K562 (cell line): ENCODE measurements around the gene INTS12. TPM values are rescaled to one million over a fixed set of nuclear protein-coding genes. Genes with fewer than 3 reads are reported as not detected.

Experiments
- ATF4 ChIP-seq: fragments of 450-650 bp; formaldehyde crosslinking; IDR thresholded peaks from 2 replicates; pipeline ENCODE4 v1.4.0; 2022; ENCODE audit warnings: mild to moderate bottlenecking, moderate library complexity
- ATF7 ChIP-seq: fragments of 450-650 bp; IDR thresholded peaks from 2 replicates; pipeline ENCODE4 v1.7.1; 2014; ENCODE audit warnings: mild to moderate bottlenecking, moderate library complexity
- CBX2 ChIP-seq: fragments of 200-600 bp; sonication (generic); IDR thresholded peaks from one replicate; pipeline ENCODE4 v1.6.1; 2012; ENCODE audit warnings: mild to moderate bottlenecking, low read length, inconsistent platforms; ENCODE audit not compliant: insufficient read depth, poor library complexity, severe bottlenecking
- CBX3 ChIP-seq, 2 experiments: IDR thresholded peaks; 1 replicate in 1 of 2; 2 replicates in 1 of 2; pipeline ENCODE4 v1.6.1; 2012; ENCODE audit warnings: inconsistent platforms in 2 of 2, low read length in 2 of 2, borderline replicate concordance in 1 of 2, control low read depth in 1 of 2
- CREB3L1 ChIP-seq: fragments of 450-650 bp; IDR thresholded peaks from 2 replicates; pipeline ENCODE4 v1.6.1; 2014; ENCODE audit warnings: low read depth, mild to moderate bottlenecking, moderate library complexity, borderline replicate concordance
- CTBP1 ChIP-seq: fragments of 450-650 bp; IDR thresholded peaks from 2 replicates; pipeline ENCODE4 v1.6.1; 2016; ENCODE audit warnings: borderline replicate concordance
- DMBX1 ChIP-seq: fragments of 250-450 bp; sonication (Bioruptor Pico); IDR thresholded peaks from 2 replicates; pipeline ENCODE4 v1.8.0; 2022; ENCODE audit warnings: inconsistent platforms, mild to moderate bottlenecking, moderate library complexity, borderline replicate concordance
- HNRNPL ChIP-seq: fragments of 200-400 bp; formaldehyde crosslinking; IDR thresholded peaks from 2 replicates; pipeline ENCODE4 v1.6.1; 2017; ENCODE audit warnings: low read depth, mild to moderate bottlenecking, low read length
- HOXB6 ChIP-seq: fragments of 250-450 bp; sonication (Bioruptor Pico); IDR thresholded peaks from 2 replicates; pipeline ENCODE4 v1.5.1; 2022; ENCODE audit warnings: mild to moderate bottlenecking, borderline replicate concordance
- ILK ChIP-seq: fragments of 450-650 bp; IDR thresholded peaks from 2 replicates; pipeline ENCODE4 v1.6.1; 2016; ENCODE audit warnings: missing genetic modification characterization, low read depth, mild to moderate bottlenecking, missing compliant biosample characterization, moderate library complexity, borderline replicate concordance
- KAT2B ChIP-seq: IDR thresholded peaks from one replicate; pipeline ENCODE4 v1.6.1; 2012; ENCODE audit warnings: low read depth, mild to moderate bottlenecking, control low read depth, inconsistent platforms, low read length, moderate library complexity
- KDM2B ChIP-seq: fragments of 250-450 bp; sonication (Bioruptor Pico); IDR thresholded peaks from 2 replicates; pipeline ENCODE4 v1.8.0; 2021; ENCODE audit warnings: mild to moderate bottlenecking, moderate library complexity
- PCBP1 ChIP-seq: fragments of 200-400 bp; formaldehyde crosslinking; IDR thresholded peaks from 2 replicates; pipeline ENCODE4 v1.6.1; 2018; ENCODE audit warnings: mild to moderate bottlenecking, low read depth, low read length; ENCODE audit not compliant: poor library complexity, severe bottlenecking
- SREBF1 ChIP-seq: fragments of 150-350 bp; IDR thresholded peaks from 2 replicates; pipeline ENCODE4 v1.6.1; 2014; ENCODE audit warnings: antibody characterized with exemption, low read depth, low read length, borderline replicate concordance
- TEAD1 ChIP-seq, 2 experiments: fragments of 450-650 bp in 1 of 2; sonication (generic) in 1 of 2; formaldehyde crosslinking; IDR thresholded peaks; 2 replicates each; pipeline versions ENCODE4 v1.4.0 to v1.8.0; 2020 to 2022; ENCODE audit warnings: mild to moderate bottlenecking in 2 of 2, missing genetic modification reagents in 1 of 2
- USF1 ChIP-seq: sonication (generic); formaldehyde crosslinking; IDR thresholded peaks from 2 replicates; pipeline ENCODE4 v1.9.0; 2022; ENCODE audit warnings: mild to moderate bottlenecking, missing genetic modification reagents
- ZBTB33 ChIP-seq: sonication (generic); formaldehyde crosslinking; IDR thresholded peaks from 2 replicates; pipeline ENCODE4 v1.8.1; 2023; ENCODE audit warnings: mild to moderate bottlenecking, missing genetic modification reagents
- ZNF217 ChIP-seq: sonication (generic); formaldehyde crosslinking; IDR thresholded peaks from 2 replicates; pipeline ENCODE4 v1.8.0; 2022; ENCODE audit warnings: mild to moderate bottlenecking, missing genetic modification reagents
- ZNF263 ChIP-seq: sonication (generic); formaldehyde crosslinking; IDR thresholded peaks from 2 replicates; pipeline ENCODE4 v1.8.0; 2022; ENCODE audit warnings: mild to moderate bottlenecking, missing genetic modification reagents, borderline replicate concordance
- ZNF3 ChIP-seq: fragments of 250-450 bp; sonication (Bioruptor Pico); IDR thresholded peaks from 2 replicates; pipeline ENCODE4 v1.5.0; 2021; ENCODE audit warnings: mild to moderate bottlenecking, moderate library complexity
- ZNF551 ChIP-seq: fragments of 250-450 bp; sonication (Bioruptor Pico); IDR thresholded peaks from 2 replicates; pipeline ENCODE4 v1.5.0; 2021; ENCODE audit warnings: mild to moderate bottlenecking, moderate library complexity
- ZSCAN29 ChIP-seq: fragments of 450-650 bp; IDR thresholded peaks from 2 replicates; pipeline ENCODE4 v1.6.1; 2017
- polyA plus RNA-seq, 8 experiments: library from polyadenylated mRNA; depleted of rRNA in 4 of 8; stranded (reverse) in 5 of 8; unstranded in 3 of 8; fragments of >200 nt; fragmentation: Nextera tagmentation in 2 of 8; fragmentation: Illumina TruSeq in 1 of 8; extraction: Ambion mirVana in 2 of 8; extraction: Trizol in 1 of 8; gene quantifications; 2 replicates each; pipeline versions ENCODE4 v1.2.1 to v1.2.3, GENCODE V29; 2011 to 2014; ENCODE audit warnings: inconsistent platforms in 1 of 8, missing spikeins in 1 of 8
- total RNA-seq, 7 experiments: library from RNA; depleted of rRNA in 6 of 7; stranded (reverse); fragments of >200 nt in 6 of 7; fragmentation: Illumina TruSeq in 2 of 7; extraction: Trizol in 2 of 7; gene quantifications; 2 replicates each; pipeline versions ENCODE4 v1.2.1 to v1.2.3, GENCODE V29; 2011 to 2021; ENCODE audit warnings: low replicate concordance in 1 of 7

Gene INTS12
- total and polyA plus RNA-seq, 9 of the 15 experiments (the other 6 are each of a cell fraction or from before 2014, with no cell fraction given), result 24.5 to 82.9 (median 41.2) TPM

GRCh38 chr4:105708181-105709080 lies at the start of gene INTS12, which contains the start of gene GSTCD (continued):
- no peak for TF ChIP-seq HOXB6
- no peak for TF ChIP-seq USF1
- no peak for TF ChIP-seq KAT2B
- no peak for TF ChIP-seq HNRNPL
- no peak for TF ChIP-seq CREB3L1
- TF ChIP-seq ATF7, result peak; percentile 90
- no peak for TF ChIP-seq KDM2B (CRISPR knock-in tag)
- TF ChIP-seq ZSCAN29, result no peak
- no peak for TF ChIP-seq ZNF3
- TF ChIP-seq ZNF263, result peak; percentile 71; the same call in 1 of the 2 replicates
- peak; percentile 50 to 84; a peak in 3 of 4 replicates for TF ChIP-seq TEAD1 (CRISPR knock-in tag; IDR thresholded peaks at IDR 0.05)
- TF ChIP-seq ATF4 (CRISPR knock-in tag), result peak; percentile 57; the same call in 1 of the 2 replicates
- TF ChIP-seq DMBX1 (CRISPR knock-in tag), result no peak
- TF ChIP-seq PCBP1, result no peak
- peak in 1 of 2 experiments; percentile 97; a peak in 2 of 3 replicates for TF ChIP-seq CBX3 (IDR thresholded peaks at IDR 0.05; ENCODE audit: borderline replicate concordance in 1 of 2, low read length in 2 of 2)
- TF ChIP-seq CBX2, result no peak
- TF ChIP-seq CTBP1, result peak; percentile 84
- no peak for TF ChIP-seq ZNF551 (CRISPR knock-in tag)
- TF ChIP-seq SREBF1, result no peak; the same call in 1 of the 2 replicates
- TF ChIP-seq ZBTB33 (CRISPR knock-in tag), result peak; percentile 38; the same call in 1 of the 2 replicates
- TF ChIP-seq ZNF217 (CRISPR knock-in tag), result no peak
- no peak for TF ChIP-seq ILK (tag)
